ENCODE data around the gene SPO11.

GRCh38 chr20:57364451-57364850 is 34.8 kb downstream of the SPO11 start:
- TF ChIP-seq ZNF274 (IDR thresholded peaks at IDR 0.05; ENCODE audit: low read depth, low read length) (no peak), YY1 (IDR thresholded peaks at IDR 0.05; ENCODE audit: insufficient read depth, insufficient read length) (no peak)

Data from NT2/D1 (cell line).